Left ventricle myocardium inferior (tissue), 1 donor: ENCODE data around the gene ELOB. TPM values are rescaled to one million over a fixed set of nuclear protein-coding genes. Genes with fewer than 3 reads are reported as not detected.

Source experiments
- DNase-seq: peaks from one replicate; pipeline ENCODE4 v3.0.0-alpha.2; 2020
- H3K27ac ChIP-seq: fragments of 200-600 bp; replicated peaks from 2 replicates; pipeline ENCODE4 v1.8.0; 2021
- H3K27me3 ChIP-seq: fragments of 200-600 bp; 2 replicates; pipeline ENCODE4 v1.8.0; 2021; ENCODE audit warnings: low read depth
- H3K36me3 ChIP-seq: fragments of 200-600 bp; 2 replicates; pipeline ENCODE4 v1.8.0; 2021
- H3K4me1 ChIP-seq: fragments of 200-600 bp; 2 replicates; pipeline ENCODE4 v1.8.0; 2021
- H3K4me3 ChIP-seq: fragments of 200-600 bp; 2 replicates; pipeline ENCODE4 v1.8.0; 2021; ENCODE audit warnings: mild to moderate bottlenecking, moderate library complexity
- H3K9me3 ChIP-seq: fragments of 200-600 bp; replicated peaks from 2 replicates; pipeline ENCODE4 v1.8.0; 2021
- intact Hi-C: fragments of 100-400 bp; cut with micrococcal nuclease; formaldehyde crosslinking; loops from one replicate; pipeline ENCODE4 v1.11.0; 2022
- total RNA-seq: library from RNA; stranded (reverse); fragmentation: NEBNext Ultra II Directional; extraction: Animal tissue kit (Norgen Biotek cat#: 25700); gene quantifications from one replicate; pipeline ENCODE4 v1.2.1, GENCODE V29; 2021
- TF ChIP-seq, protein P1 (sequence below): fragments of 200-600 bp; IDR thresholded peaks from 2 replicates; pipeline ENCODE4 v1.8.0; 2021; ENCODE audit warnings: antibody characterized with exemption, mild to moderate bottlenecking, borderline replicate concordance
- donor health status: DM: no; HTN: yes; CAD: no; lungs with severe emphysema.

The ELOB gene
- total RNA-seq, 1 donor from 2014 or later: 304 TPM

DNA sequence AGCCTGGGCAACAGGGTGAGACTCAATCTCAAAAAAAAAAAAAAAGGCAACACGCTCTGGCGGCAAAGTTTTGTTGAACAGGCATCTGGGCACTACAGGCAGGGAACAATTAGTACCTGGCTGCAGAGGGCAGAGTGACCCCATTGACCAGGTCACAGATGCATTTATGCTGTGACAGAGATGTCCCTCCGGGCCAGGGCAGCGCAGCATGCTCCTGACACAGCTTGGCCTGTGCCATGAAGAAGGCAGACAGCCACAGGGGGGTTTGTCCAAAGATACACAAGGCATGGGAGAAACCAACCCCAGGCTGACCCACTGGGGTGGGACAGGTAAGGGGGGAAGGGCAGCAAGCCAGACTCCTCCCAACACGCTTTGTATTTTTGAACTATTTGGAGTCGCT, 32.4 kb downstream of the ELOB start:
- TF ChIP-seq, protein P1, sequence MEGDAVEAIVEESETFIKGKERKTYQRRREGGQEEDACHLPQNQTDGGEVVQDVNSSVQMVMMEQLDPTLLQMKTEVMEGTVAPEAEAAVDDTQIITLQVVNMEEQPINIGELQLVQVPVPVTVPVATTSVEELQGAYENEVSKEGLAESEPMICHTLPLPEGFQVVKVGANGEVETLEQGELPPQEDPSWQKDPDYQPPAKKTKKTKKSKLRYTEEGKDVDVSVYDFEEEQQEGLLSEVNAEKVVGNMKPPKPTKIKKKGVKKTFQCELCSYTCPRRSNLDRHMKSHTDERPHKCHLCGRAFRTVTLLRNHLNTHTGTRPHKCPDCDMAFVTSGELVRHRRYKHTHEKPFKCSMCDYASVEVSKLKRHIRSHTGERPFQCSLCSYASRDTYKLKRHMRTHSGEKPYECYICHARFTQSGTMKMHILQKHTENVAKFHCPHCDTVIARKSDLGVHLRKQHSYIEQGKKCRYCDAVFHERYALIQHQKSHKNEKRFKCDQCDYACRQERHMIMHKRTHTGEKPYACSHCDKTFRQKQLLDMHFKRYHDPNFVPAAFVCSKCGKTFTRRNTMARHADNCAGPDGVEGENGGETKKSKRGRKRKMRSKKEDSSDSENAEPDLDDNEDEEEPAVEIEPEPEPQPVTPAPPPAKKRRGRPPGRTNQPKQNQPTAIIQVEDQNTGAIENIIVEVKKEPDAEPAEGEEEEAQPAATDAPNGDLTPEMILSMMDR: no peak
- no peak for DNase-seq
- no peaks in the 10 kb centered on the region for H3K4me1 ChIP-seq
- no peaks in the 10 kb centered on the region for H3K36me3 ChIP-seq
- H3K27me3 ChIP-seq: peaks cover 15% of the 10 kb centered on the region
- H3K4me3 ChIP-seq: no peak overlapping the region
- no peak overlapping the region for H3K27ac ChIP-seq
- intact Hi-C loops: no loop called here
- H3K9me3 ChIP-seq: no peaks in the 10 kb centered on the region

DNA sequence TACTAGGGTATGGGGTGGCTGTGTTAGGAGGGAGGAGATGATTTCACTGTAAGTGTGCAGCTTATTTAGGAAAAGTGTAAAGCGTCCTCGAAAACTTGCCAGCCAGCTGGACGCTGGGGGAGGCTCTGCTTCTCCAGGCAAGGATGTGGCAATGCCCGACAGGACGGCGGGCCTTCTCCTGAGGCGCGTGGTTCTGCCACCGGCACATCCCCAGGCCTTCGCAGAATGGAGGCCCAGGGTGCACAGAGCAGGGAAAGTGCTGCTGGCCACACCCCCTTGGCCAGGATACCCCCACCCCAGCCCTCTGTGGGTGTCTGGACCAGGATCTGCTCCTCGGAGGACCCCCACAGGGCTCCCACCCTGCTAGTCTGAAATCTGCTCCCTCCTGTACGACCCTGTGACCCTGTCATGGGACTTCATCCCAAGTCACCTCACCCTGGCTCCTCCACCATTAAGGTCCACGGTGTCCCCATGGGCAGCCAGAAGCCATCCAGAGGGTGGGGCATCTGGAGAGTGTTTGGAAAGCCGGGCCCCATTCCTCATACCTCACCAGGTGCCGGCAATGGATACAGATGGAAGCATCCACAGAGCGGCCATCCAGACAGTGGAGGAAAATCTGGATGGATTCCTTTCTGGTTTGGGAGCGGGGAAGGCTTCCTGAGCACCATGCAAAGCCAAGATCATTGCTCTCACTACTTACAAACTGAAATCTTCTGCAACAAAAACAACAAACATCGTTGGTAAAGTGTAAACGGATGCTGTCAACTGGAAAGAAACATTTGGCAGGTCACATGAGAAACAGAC, 33.9 kb downstream of the ELOB start:
- intact Hi-C loops: no loop called here
- H3K27ac ChIP-seq: no peak overlapping the region
- no peaks in the 10 kb centered on the region for H3K36me3 ChIP-seq
- H3K9me3 ChIP-seq: no peaks in the 10 kb centered on the region
- no peak overlapping the region for H3K4me3 ChIP-seq
- no peaks in the 10 kb centered on the region for H3K4me1 ChIP-seq
- DNase-seq: no peak
- H3K27me3 ChIP-seq: peaks cover 29% of the 10 kb centered on the region
- TF ChIP-seq, protein P1: no peak

GRCh38 chr16:2742323-2743006, 34.6 kb downstream of the ELOB start:
- intact Hi-C loops: no loop called here
- TF ChIP-seq, protein P1: no peak
- no peak for DNase-seq

DNA sequence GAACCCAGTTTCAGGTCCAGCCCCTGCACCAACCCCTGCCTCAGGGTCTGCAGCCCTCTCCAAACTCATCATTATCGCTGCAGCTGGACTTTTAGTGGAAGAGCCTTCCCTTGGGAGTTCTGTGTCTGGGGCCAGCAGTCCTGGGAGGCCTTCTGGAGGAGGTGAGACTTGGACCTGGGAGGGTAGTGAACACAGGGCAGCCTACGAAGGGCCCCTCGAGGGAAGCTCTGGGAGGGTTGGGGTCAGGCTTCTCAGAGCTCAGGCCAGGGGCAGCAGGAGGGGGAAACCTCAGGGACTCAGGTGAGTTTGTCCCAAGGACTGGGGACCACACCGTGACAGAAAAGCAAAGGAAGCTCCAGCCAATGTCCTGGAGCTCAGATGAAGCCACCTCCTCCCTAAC, 35.9 kb downstream of the ELOB start:
- no peaks in the 10 kb centered on the region for H3K9me3 ChIP-seq
- no peak overlapping the region for H3K4me3 ChIP-seq
- intact Hi-C loops: no loop called here
- no peak overlapping the region for H3K27ac ChIP-seq
- no peaks in the 10 kb centered on the region for H3K36me3 ChIP-seq
- TF ChIP-seq, protein P1: no peak
- DNase-seq: no peak
- H3K27me3 ChIP-seq: peaks cover 49% of the 10 kb centered on the region
- no peaks in the 10 kb centered on the region for H3K4me1 ChIP-seq

More at GRCh38 chr16:2742323-2743006, 34.6 kb downstream of the ELOB start:
- no peaks in the 10 kb centered on the region for H3K9me3 ChIP-seq
- H3K27ac ChIP-seq: no peak overlapping the region
- H3K27me3 ChIP-seq: peaks cover 37% of the 10 kb centered on the region
- H3K4me3 ChIP-seq: no peak overlapping the region
- H3K36me3 ChIP-seq: no peaks in the 10 kb centered on the region
- H3K4me1 ChIP-seq: no peaks in the 10 kb centered on the region

GRCh38 chr16:2740476-2740875, 36.6 kb downstream of the ELOB start:
- no peak overlapping the region for H3K27ac ChIP-seq
- H3K4me3 ChIP-seq: no peak overlapping the region
- TF ChIP-seq, protein P1: no peak
- H3K9me3 ChIP-seq: no peaks in the 10 kb centered on the region
- intact Hi-C loops: no loop called here
- no peak for DNase-seq
- H3K4me1 ChIP-seq: no peaks in the 10 kb centered on the region
- peaks cover 52% of the 10 kb centered on the region for H3K27me3 ChIP-seq
- H3K36me3 ChIP-seq: no peaks in the 10 kb centered on the region
